Astrocyte (in vitro differentiated cells and primary cell): ENCODE data around the gene KRTAP1-3. TPM values are rescaled to one million over a fixed set of nuclear protein-coding genes. Genes with fewer than 3 reads are reported as not detected.

ENCODE experiments used
- DNase-seq: peaks from one replicate; pipeline ENCODE4 v3.0.0-alpha.2; 2010; ENCODE audit warnings: low read depth
- FAIRE-seq: peaks from 2 replicates; lab custom pipeline; 2011; peaks lifted over from hg19 to GRCh38; lab: Jason Lieb, UNC
- H2AFZ ChIP-seq: 2 replicates; pipeline ENCODE4 v1.6.0; 2012; ENCODE audit warnings: low read depth, low read length, inconsistent platforms
- H3K27ac ChIP-seq: 2 replicates; pipeline ENCODE4 v1.5.1; 2011; ENCODE audit warnings: low read depth, low read length, inconsistent platforms
- H3K27me3 ChIP-seq: 2 replicates; pipeline ENCODE4 v1.6.0; 2011; ENCODE audit warnings: low read length, inconsistent platforms; ENCODE audit not compliant: insufficient read depth
- H3K36me3 ChIP-seq: 2 replicates; pipeline ENCODE4 v1.5.1; 2011; ENCODE audit warnings: low read length, inconsistent platforms; ENCODE audit not compliant: insufficient read depth
- H3K4me1 ChIP-seq: 2 replicates; pipeline ENCODE4 v1.5.1; 2011; ENCODE audit warnings: low read length, inconsistent platforms; ENCODE audit not compliant: insufficient read depth
- H3K4me2 ChIP-seq: 2 replicates; pipeline ENCODE4 v1.6.0; 2012; ENCODE audit warnings: low read length, inconsistent platforms
- H3K4me3 ChIP-seq: 2 replicates; pipeline ENCODE4 v1.5.1; 2011; ENCODE audit warnings: low read depth, mild to moderate bottlenecking, low read length, inconsistent platforms; ENCODE audit not compliant: insufficient read depth
- H3K79me2 ChIP-seq: 2 replicates; pipeline ENCODE4 v1.6.0; 2012; ENCODE audit warnings: mild to moderate bottlenecking, low read length, inconsistent platforms; ENCODE audit not compliant: insufficient read depth
- H3K9ac ChIP-seq: 2 replicates; pipeline ENCODE4 v1.6.0; 2012; ENCODE audit warnings: mild to moderate bottlenecking, low read length, inconsistent platforms
- H3K9me3 ChIP-seq: 2 replicates; pipeline ENCODE4 v1.5.1; 2012; ENCODE audit warnings: low read depth, mild to moderate bottlenecking, low read length, inconsistent platforms; ENCODE audit not compliant: insufficient read depth
- H4K20me1 ChIP-seq: 2 replicates; pipeline ENCODE4 v1.6.0; 2012; ENCODE audit warnings: low read length, inconsistent platforms; ENCODE audit not compliant: insufficient read depth
- H3K27ac Mint-ChIP-seq: one replicate; pipeline ENCODE4 v1.8.0; 2021; ENCODE audit warnings: mild to moderate bottlenecking, mixed read lengths; ENCODE audit not compliant: unreplicated experiment
- H3K27me3 Mint-ChIP-seq: one replicate; pipeline ENCODE4 v1.8.0; 2021; ENCODE audit warnings: low read depth, mixed read lengths; ENCODE audit not compliant: unreplicated experiment
- H3K36me3 Mint-ChIP-seq: one replicate; pipeline ENCODE4 v1.8.0; 2021; ENCODE audit warnings: low read depth, mixed read lengths; ENCODE audit not compliant: unreplicated experiment
- H3K4me1 Mint-ChIP-seq: one replicate; pipeline ENCODE4 v1.8.0; 2021; ENCODE audit warnings: low read depth, mixed read lengths; ENCODE audit not compliant: unreplicated experiment
- H3K4me3 Mint-ChIP-seq: one replicate; pipeline ENCODE4 v1.8.0; 2021; ENCODE audit warnings: mild to moderate bottlenecking, moderate library complexity, mixed read lengths; ENCODE audit not compliant: unreplicated experiment
- H3K9me3 Mint-ChIP-seq: one replicate; pipeline ENCODE4 v1.8.0; 2021; ENCODE audit warnings: mild to moderate bottlenecking, mixed read lengths; ENCODE audit not compliant: unreplicated experiment
- EZH2 ChIP-seq: IDR thresholded peaks from 2 replicates; pipeline ENCODE4 v1.6.1; 2012; ENCODE audit warnings: mild to moderate bottlenecking, low read length, inconsistent platforms; ENCODE audit not compliant: insufficient read depth
- total RNA-seq: library from RNA; stranded (reverse); gene quantifications from 2 replicates; pipeline ENCODE4 v1.2.1, GENCODE V29; 2021
- TF ChIP-seq, protein P1 (sequence below): IDR thresholded peaks from 2 replicates; pipeline ENCODE4 v1.5.1; 2011; ENCODE audit warnings: low read depth, mild to moderate bottlenecking, inconsistent platforms, low read length, moderate library complexity; ENCODE audit not compliant: insufficient read depth

KRTAP1-3 gene
- total RNA-seq, 1 donor from 2014 or later, result not detected

DNA sequence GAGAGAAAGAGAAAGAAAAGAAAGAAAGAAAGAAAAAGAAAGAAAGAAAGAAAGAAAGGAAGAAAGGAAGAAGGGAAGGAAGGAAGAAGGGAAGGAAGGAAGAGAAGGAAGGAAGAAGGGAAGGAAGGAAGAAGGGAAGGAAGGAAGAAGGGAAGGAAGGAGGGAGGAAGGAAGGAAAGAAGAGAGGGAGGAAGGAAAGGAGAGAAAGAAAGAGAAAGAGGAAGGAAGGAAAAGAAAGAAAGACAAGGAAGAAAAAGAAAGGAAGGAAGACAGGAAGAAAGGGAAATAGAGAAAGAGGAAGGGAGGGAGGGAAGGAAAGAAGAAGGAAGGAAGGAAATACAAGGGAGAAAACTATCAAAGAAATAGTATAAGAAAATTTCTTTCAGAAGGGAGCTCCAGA lies 42.1 kb upstream of the KRTAP1-3 start:
- Mint-ChIP-seq H3K27me3 (no peaks in the 10 kb centered on the region), H3K4me1 (no peaks in the 10 kb centered on the region), H3K27ac (no peak overlapping the region), H3K36me3 (peaks cover 3% of the 10 kb centered on the region), H3K9me3 (peaks cover 2% of the 10 kb centered on the region), H3K4me3 (no peak overlapping the region)
- Histone ChIP-seq H2AFZ (no peak overlapping the region), H3K27me3 (no peaks in the 10 kb centered on the region), H3K27ac (no peak overlapping the region), H3K36me3 (no peaks in the 10 kb centered on the region), H3K79me2 (no peaks in the 10 kb centered on the region), H3K9me3 (no peaks in the 10 kb centered on the region), H3K4me2 (no peak overlapping the region), H3K4me3 (no peak overlapping the region), H3K4me1 (no peaks in the 10 kb centered on the region), H3K9ac (no peak overlapping the region), H4K20me1 (no peaks in the 10 kb centered on the region)
- TF ChIP-seq, protein P1, sequence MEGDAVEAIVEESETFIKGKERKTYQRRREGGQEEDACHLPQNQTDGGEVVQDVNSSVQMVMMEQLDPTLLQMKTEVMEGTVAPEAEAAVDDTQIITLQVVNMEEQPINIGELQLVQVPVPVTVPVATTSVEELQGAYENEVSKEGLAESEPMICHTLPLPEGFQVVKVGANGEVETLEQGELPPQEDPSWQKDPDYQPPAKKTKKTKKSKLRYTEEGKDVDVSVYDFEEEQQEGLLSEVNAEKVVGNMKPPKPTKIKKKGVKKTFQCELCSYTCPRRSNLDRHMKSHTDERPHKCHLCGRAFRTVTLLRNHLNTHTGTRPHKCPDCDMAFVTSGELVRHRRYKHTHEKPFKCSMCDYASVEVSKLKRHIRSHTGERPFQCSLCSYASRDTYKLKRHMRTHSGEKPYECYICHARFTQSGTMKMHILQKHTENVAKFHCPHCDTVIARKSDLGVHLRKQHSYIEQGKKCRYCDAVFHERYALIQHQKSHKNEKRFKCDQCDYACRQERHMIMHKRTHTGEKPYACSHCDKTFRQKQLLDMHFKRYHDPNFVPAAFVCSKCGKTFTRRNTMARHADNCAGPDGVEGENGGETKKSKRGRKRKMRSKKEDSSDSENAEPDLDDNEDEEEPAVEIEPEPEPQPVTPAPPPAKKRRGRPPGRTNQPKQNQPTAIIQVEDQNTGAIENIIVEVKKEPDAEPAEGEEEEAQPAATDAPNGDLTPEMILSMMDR, result no peak
- TF ChIP-seq EZH2, result no peak
- FAIRE-seq, result no peak
- DNase-seq, result no peak

DNA sequence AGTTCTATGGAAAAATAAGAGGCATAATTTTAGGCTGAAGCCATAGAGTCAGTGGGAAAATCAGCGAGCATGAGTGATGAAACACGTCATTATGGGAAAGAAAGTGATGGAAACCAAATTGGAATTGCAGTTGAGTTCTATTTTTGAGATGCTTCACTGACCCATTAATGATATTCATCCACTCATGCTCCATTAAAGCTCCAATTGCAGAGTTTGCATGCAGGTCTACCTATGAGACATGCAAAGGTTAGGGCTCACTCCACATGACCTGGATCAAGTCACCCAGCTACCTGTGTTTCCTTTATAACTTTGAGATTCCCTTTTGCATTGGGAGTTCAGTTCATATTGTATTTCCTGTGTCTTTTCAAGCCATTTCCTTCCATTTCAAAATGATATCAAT lies 39.0 kb upstream of the KRTAP1-3 start:
- DNase-seq (no peak), FAIRE-seq (no peak)
- Histone ChIP-seq H2AFZ (no peak overlapping the region), H3K36me3 (no peaks in the 10 kb centered on the region), H4K20me1 (no peaks in the 10 kb centered on the region), H3K9ac (no peak overlapping the region), H3K4me2 (no peak overlapping the region), H3K4me3 (no peak overlapping the region), H3K79me2 (no peaks in the 10 kb centered on the region), H3K9me3 (no peaks in the 10 kb centered on the region), H3K4me1 (no peaks in the 10 kb centered on the region), H3K27ac (no peak overlapping the region), H3K27me3 (no peaks in the 10 kb centered on the region)
- H3K27me3 Mint-ChIP-seq, result no peaks in the 10 kb centered on the region
- TF ChIP-seq EZH2, result no peak
- TF ChIP-seq, protein P1, result no peak
- peaks cover 3% of the 10 kb centered on the region for H3K36me3 Mint-ChIP-seq
- H3K4me1 Mint-ChIP-seq, result no peaks in the 10 kb centered on the region
- no peak overlapping the region for H3K4me3 Mint-ChIP-seq
- H3K27ac Mint-ChIP-seq, result no peak overlapping the region
- peaks cover 2% of the 10 kb centered on the region for H3K9me3 Mint-ChIP-seq

DNA sequence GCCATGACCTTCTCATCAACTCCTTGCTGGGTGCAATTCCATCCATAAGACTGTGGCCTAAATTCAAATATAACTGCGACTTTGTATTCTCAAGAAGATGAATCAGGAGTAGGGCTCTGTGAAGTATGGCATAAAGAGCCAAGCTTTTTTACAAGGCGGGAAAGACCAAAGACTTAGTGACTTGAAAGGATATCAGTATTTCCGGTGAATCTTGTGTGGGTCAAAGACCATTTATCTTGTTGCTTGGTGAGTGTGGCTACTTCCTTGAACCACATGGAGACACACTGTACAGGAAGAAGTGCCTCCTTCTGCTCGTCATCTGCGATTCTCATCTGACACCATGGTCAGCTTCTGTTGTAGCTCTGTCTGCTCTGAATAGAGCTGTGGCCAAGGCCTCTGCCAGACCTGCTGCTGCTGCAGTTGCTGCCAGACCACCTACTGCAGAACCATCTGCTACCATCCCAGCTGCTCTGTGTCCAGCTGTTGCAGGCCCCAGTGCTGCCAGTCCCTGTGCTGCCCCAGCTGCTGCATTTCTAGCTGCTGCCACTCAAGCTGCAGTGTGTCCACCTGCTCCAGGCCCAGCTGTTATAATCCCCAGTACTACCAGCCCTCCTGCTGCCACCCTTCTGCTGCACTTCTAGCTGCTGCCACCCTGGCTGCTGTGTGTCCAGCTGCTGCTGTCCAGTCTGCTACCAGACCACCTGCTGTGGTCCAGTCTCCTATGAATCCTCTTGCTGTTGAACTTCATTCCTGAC lies 37.1 kb upstream of the KRTAP1-3 start:
- Histone ChIP-seq H2AFZ (no peak overlapping the region), H3K36me3 (no peaks in the 10 kb centered on the region), H3K79me2 (no peaks in the 10 kb centered on the region), H3K27me3 (no peaks in the 10 kb centered on the region), H3K9me3 (no peaks in the 10 kb centered on the region), H3K4me1 (peaks cover 5% of the 10 kb centered on the region), H3K27ac (no peak overlapping the region), H3K4me2 (no peak overlapping the region), H3K4me3 (no peak overlapping the region), H4K20me1 (no peaks in the 10 kb centered on the region), H3K9ac (no peak overlapping the region)
- Mint-ChIP-seq H3K27ac (no peak overlapping the region), H3K36me3 (peaks cover 3% of the 10 kb centered on the region), H3K9me3 (peaks cover 4% of the 10 kb centered on the region), H3K27me3 (no peaks in the 10 kb centered on the region), H3K4me1 (peaks cover 6% of the 10 kb centered on the region), H3K4me3 (no peak overlapping the region)
- TF ChIP-seq, protein P1, result no peak
- TF ChIP-seq EZH2, result no peak
- DNase-seq (no peak), FAIRE-seq (no peak)
